ENCODE measurements around the gene DNAJC16. TPM values are rescaled to one million over a fixed set of nuclear protein-coding genes. Genes with fewer than 3 reads are reported as not detected.

The DNAJC16 gene
- total RNA-seq, 1 experiment from 2014 or later, result 11.5 TPM

DNA sequence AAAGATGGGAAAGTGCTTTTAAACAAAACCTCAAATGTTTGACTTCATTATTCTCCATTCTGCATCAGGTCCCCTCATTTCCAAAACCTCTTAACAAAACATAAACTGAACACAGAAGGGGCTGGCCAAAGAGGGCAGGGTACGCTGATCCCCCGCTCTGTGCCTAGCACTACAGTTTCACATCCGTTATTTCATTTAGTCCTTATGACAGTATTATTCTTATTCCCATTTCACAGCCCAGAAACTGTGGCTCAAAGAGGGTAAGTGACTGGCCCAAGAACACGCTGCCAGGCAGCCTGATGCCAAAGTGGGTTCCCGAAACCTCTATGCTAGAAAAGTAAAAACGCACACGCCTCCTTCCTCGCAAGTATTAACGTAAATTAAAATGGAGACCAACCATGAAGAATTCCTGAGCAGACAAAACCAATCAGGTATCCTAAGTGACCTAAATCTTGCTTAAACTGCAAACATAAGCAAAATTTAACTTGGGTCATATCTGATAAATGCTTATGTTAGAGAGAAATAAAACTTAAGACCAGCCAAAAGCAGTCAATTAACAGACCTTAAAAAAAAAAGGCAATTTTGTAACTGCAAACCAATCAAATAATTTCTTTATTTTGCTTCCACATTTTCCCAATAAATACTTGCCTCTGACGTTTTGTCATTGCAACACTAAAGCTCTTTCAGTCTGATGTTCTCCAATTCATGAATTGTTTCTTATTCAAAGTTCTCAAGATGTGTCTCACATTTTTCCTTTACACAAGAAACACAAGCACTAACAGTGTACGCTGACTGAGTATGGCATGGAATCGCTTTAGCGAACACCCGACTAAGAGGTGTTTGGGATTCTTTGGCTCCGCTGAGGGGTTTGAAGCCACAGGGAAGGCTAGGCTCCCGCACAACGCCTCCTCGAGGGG, 3.3 kb upstream of the DNAJC16 start:
- in situ Hi-C loops (cut with HindIII; ENCODE audit: low pct_unique_long_range_greater_than_20kb, low sequenced_read_pairs), result no loop called here
- DNase-seq (ENCODE audit: low read depth, low spot score), result peak; percentile 41

DNA sequence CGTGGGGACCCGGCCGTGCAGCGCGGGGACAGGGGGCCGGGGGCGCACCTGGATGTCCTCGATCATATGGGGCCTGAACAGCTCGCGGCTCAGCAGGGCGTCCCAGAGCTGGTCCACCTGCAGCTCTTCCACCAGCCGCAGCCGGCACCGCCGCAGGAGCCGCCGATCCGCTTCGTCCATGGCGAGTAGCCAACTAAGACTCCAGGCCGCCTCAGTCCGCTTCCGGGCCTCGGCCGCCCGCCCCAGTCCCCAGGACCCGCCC, 2.7 kb upstream of the DNAJC16 start, which contains the start of gene CASP9:
CASP9 (minus strand) TSS at position 195 of the 262 bp plus-strand sequence; CDS start at position 180, 15 bp downstream.
- in situ Hi-C loops (cut with HindIII; ENCODE audit: low pct_unique_long_range_greater_than_20kb, low sequenced_read_pairs), result no loop called here

DNA sequence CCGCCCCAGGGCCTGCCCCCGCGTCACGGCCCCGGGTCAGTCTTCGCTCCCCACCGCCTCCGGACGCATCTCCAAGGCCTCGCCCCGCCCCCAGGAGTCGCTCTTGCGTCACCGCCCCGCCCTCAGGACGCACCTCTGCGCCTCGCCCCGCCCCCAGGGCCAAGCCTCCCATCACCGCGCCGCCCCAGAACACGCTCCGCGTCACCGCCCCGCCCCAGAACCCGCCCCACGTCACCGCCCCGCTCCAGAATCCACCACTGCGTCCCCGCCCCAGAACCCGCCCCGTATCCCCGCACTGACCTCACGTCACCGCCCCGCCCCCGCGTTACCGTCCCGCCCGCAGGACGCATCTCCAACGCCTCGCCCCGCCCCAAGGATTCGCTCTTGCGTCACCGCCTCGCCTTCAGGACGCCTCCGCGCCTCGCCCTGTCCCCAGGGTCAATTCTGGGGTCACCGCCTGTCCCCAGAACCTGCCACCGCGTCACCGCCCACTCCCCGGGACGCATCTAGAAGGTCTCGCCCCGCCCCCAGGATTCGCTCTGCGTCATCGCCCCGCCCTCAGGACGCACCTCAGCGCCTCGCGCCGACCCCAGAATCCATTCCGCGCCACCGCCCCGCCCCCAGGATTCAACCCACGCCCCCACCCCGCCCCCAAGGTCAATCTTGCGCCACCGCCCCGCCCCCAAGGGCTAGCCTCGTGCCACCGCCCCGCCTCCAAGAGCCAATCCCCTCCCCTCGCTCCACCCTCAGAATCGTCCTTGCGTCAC, 2.2 kb upstream of the DNAJC16 start:
- in situ Hi-C loops (cut with HindIII; ENCODE audit: low pct_unique_long_range_greater_than_20kb, low sequenced_read_pairs), result no loop called here
- peak; percentile 93 for DNase-seq (ENCODE audit: low read depth, low spot score)

More for the DNA sequence above, 2.7 kb upstream of the DNAJC16 start, which contains the start of gene CASP9:
- no peak for DNase-seq (ENCODE audit: low read depth, low spot score)

DNA sequence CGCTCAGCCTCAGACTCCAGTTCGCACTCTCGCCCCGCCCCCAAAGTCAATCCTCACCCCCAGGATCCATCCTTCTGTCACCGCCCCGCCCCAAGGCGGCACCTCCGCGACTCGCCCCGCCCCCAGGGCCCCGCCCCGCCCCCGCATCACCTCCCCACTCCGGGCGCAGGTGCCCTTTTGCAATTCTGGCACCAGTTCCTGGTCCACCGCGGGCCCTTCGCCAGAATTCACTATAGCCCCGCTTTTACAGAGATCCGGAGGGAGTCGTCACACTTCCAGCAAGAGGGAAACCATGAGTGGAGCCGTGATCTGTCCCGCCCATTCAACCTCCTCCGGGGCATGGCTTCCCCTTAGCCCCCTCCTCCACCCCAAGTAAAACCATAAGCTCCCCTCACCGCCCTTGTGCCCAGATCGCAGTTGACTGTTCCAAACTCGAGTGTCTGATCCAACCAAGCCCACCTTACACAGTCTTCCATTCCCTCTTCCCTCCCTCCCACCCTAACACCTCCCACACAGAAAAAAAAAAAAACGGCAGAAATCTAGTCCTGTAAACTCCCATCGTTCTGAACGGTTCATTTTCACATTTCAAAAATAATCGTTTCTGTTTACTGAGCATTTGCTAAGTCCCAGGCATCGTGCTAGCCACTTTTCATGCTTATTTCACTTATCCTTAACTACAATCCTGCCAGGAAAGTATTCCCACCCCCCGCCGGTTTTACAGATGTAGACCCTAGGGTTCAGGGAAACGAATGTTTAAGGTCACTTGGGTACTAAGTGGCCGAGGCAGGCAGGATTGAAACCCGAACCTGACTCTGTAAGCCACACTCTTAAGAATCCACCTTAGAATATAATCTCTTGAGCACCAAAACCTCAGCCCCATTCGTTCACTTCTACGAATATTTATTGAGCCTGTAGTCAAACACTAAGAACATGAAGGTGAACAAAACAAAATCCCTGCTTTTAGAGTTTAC, 1.3 kb upstream of the DNAJC16 start:
- in situ Hi-C loops (cut with HindIII; ENCODE audit: low pct_unique_long_range_greater_than_20kb, low sequenced_read_pairs), result no loop called here
- DNase-seq (ENCODE audit: low read depth, low spot score), result peak; percentile 98

DNA sequence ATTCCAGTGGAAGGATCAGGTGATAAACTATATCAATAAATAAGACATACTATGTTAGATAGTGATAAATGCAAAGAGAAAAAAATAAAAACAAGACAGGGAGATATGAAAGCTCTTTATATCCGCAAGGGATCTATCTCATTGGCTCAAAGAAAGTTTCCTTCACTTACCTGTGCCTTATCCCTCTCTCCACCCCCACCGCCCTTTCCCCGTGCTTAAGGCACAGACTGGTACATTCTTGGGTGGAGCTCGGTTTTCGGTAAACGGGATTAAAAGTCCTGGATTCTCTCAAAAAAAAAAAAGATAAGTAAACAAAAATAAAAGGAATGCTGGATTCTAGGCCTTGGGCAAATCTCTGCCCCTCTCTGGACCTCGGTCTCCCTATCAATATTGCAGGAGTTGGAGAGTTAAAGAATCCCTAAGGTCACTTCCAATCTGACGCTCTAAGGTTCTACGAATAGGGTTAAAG, 593 bp upstream of the DNAJC16 start:
- DNase-seq (ENCODE audit: low read depth, low spot score), result no peak

DNA sequence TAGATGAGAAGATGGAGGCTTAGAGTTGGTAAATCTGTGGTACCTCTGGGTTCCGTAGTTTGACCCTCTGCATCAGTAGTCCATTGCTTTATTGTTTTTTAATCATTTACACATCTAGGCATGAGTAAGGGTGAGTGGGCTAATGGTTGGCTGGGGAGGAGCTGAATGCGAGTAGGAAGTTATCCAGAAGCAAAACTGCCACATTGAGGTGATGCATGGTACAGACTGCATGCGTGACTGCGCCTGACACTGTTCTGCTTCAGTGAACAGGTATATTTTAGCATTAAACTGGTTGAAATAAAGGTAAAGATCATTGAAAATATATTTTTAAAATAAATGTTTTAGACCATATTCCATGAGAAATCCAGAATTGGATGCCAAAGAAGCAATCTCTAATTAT, 4.4 kb downstream of the DNAJC16 start:
- in situ Hi-C loops (cut with HindIII; ENCODE audit: low pct_unique_long_range_greater_than_20kb, low sequenced_read_pairs), result no loop called here
- DNase-seq (ENCODE audit: low read depth, low spot score), result no peak

More for the DNA sequence above, 593 bp upstream of the DNAJC16 start:
- in situ Hi-C loops (cut with HindIII; ENCODE audit: low pct_unique_long_range_greater_than_20kb, low sequenced_read_pairs), result no loop called here

DNA sequence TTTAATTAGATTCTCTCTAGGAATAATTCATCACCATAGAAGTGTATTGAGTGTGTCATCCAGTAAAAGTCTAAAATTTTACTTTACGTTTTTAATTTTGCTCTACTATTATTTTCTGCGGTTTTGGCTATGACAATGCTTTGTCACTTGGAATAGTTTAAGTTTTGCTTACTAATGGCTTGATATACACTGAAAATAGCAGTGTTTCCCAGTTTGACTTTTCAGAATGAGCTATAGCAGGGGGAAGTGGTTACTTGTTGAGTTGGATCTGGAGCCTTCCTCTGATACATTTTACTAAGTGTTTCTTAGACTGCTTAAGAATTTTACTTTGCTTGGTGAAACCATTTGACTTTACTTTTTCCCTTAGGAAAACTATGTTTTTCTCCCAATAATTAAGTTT, 5.0 kb downstream of the DNAJC16 start:
- no peak for DNase-seq (ENCODE audit: low read depth, low spot score)
- in situ Hi-C loops (cut with HindIII; ENCODE audit: low pct_unique_long_range_greater_than_20kb, low sequenced_read_pairs), result no loop called here

DNA sequence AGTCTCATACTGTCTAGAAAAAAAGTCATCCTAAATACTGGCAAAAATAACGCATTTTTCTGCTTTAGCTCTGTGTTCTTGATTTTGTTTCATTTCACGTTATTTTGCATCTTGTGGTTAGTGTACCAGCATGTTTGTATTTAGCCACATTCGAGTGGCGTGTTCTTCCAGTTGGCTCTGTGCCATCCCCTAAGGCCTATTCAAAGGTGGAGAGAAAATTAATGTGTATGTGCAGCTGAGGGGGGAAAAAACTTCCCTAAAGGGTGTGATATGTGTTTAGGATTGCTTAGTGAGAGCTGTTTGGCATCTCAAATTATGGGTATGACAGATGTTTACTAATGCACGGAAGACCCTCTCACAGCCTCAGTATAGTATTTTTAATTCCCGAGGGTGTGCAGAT, 12.1 kb downstream of the DNAJC16 start:
- in situ Hi-C loops (cut with HindIII; ENCODE audit: low pct_unique_long_range_greater_than_20kb, low sequenced_read_pairs), result no loop called here
- DNase-seq (ENCODE audit: low read depth, low spot score), result no peak

DNA sequence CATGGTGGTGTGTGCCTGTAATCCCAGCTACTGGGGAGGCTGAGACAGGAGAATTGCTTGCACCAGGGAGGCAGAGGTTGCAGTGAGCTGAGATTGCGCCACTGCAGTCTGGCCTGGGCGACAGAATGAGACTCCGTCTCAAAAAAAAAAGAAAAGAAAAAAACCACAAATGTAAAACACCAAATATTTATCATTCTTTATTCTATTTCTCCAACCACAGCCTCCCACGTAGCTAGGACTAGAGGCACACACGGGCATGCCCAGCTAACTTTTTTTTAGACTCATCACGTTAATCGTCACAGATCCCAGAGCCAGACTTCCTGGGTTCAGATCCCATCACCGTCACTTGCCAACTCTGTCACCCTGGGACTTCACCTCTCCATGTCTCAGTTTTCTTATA, 13.5 kb downstream of the DNAJC16 start:
- DNase-seq (ENCODE audit: low read depth, low spot score), result no peak
- in situ Hi-C loops (cut with HindIII; ENCODE audit: low pct_unique_long_range_greater_than_20kb, low sequenced_read_pairs), result no loop called here

DNA sequence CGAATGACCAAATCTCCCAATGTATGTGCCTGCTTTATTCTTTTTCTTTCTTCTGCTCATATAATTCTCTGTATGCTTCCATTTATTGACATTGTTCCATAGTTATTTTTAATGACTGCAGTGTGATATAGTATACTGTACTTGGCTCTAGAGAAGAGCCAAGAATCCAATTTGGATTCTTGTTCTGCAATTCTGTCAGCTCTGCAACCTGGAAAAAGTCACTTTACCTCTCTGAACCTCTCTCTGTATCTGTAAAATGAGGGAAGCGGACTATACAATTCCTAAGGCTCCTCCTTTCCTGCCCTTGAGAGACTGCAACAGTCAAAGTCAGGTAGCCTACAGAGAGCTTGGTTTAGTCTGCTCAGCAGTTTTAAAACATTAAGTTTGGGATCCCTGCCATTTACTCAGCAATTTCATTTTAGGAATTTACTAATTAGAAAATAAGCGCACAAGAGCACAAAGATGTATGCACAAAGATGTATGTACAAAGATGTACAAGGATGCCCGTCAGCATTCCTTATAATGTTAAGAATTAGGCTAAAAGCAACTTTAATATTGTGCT, 14.7 kb downstream of the DNAJC16 start:
- no peak for DNase-seq (ENCODE audit: low read depth, low spot score)
- in situ Hi-C loops (cut with HindIII; ENCODE audit: low pct_unique_long_range_greater_than_20kb, low sequenced_read_pairs), result no loop called here

DNA sequence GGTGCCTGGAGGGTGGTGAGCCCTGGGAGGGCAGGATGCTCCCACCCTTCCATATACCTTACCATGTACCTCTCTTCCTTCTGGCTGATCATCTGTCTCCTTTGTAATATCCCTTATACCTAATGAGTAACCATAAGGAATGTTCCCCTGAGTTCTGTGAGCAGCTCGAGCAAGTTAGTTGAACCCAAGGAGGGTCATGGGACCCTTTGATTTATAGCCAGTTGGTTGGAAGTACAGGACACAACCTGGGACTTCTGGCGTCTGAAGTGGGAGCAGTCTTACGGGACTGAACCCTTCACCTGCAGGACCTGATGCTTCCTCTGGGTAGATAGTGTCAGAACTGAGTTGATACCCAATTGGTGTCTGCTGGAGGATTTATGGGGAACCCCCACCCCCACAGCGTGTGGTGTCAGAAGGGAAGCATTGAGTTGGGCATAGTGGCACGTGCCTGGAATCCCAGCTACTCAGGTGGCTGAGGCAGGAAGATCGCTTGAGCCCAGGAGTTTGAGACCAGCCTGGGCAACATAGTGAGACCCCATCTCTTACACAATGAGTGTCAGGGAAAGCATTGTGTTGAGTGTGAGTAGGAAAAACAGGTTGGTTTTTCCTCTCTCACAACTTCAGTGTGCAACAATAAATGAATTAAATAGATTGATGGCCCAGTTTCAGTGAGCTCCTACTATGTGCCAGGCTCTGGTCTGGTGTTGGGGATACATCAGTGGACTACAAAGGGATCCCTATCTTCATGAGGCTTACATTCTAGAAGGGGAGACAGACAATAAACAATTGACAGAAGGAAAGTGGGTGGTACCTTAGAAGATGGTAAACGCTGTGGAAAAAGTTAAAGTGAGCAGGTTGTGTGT, 16.0 kb downstream of the DNAJC16 start:
- in situ Hi-C loops (cut with HindIII; ENCODE audit: low pct_unique_long_range_greater_than_20kb, low sequenced_read_pairs), result no loop called here
- DNase-seq (ENCODE audit: low read depth, low spot score), result no peak

DNA sequence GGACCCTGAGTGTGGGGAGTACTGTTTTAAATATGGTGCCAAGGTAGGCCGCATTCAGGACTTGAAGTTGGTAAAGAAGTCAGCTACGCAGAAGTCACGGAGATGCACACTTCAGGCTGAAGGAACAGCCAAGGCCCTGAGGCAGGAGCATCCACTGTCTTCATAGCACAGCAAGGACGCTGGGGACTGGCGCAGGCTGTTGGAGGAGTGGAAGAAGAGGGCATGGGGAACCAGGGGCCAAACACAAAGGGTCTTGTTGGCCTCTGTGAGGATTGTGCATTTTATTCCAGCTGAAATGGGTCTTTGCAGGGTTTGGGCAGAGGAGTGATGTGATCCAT, 16.6 kb downstream of the DNAJC16 start:
- no peak for DNase-seq (ENCODE audit: low read depth, low spot score)
- in situ Hi-C loops (cut with HindIII; ENCODE audit: low pct_unique_long_range_greater_than_20kb, low sequenced_read_pairs), result no loop called here

DNA sequence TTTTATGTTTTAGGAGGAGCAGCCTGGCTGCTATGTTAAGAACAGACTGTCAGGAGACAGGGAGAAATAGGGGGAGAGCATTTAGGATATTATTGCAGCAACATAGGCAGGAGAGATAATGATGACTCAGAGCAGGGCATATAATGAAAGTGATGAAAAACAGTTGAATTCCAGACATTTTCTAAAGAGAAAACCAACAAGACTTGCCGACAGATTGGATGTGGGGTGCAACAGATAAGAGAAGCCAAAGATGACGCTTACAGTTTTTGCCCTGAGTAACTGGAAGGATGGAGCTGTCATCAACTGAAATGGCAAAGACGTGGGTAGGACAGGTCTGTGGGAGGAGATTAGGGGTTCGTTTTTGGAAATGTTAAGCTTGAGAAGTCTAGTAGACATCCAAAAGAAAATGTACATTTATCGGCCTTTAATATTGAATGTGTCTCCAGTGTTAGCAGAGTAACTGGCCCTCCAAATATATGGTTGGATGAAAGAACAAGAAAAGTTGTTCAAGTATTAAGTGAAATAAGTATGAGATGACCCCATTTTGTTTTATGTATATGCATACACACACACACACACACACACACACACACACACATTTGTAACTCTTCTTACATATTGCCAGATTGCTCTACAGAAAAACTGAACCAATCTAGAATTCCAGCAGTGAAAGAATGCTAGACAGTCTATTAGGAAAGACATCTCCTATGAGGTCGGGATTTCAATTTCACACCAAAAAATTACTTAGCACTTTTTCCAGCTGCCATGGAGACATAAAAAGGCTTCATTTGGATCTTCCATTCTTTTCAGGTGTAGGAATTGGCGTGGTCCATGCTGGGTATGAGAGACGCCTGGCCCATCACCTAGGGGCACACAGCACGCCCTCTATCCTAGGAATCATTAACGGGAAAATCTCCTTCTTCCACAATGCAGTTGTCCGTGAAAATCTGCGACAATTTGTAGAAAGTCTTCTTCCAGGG, 17.2 kb downstream of the DNAJC16 start:
- in situ Hi-C loops (cut with HindIII; ENCODE audit: low pct_unique_long_range_greater_than_20kb, low sequenced_read_pairs), result no loop called here
- DNase-seq (ENCODE audit: low read depth, low spot score), result no peak

DNA sequence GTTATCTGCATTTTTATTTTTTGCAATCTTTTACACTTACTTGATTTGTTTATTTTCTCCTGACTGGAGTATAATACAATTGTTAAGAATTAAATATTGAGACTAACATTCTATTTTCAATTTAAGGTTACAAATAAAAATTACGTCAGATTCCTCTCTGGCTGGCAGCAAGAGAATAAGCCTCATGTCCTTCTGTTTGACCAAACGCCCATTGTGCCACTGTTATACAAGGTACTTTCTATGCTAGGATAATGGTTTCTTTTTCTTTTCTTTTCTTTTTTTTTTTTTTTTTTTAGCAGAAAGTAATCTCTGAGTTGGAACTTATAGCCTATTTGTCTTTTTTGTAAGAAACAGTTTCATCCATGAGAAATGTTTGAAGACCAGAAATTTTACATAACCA, 20.0 kb downstream of the DNAJC16 start:
- in situ Hi-C loops (cut with HindIII; ENCODE audit: low pct_unique_long_range_greater_than_20kb, low sequenced_read_pairs), result no loop called here
- DNase-seq (ENCODE audit: low read depth, low spot score), result no peak

DNA sequence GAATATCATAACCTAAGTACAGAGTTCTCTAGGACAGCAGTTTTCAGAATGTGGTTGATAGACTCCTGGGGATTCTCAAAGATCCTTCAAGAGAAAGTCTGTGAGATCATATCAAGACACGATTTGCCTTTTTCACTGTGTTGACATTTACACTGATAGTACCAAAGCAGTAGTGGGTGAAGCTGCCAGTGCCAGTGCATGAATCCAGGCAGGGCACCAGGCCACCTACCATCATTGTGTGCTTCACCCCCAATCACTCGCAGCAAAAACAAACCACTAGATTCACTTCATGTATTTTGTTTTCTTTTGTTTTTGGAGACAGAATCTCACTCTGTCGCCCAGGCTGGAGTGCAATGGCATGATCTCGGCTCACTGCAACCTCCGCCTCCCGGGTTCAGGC, 23.9 kb downstream of the DNAJC16 start:
- DNase-seq (ENCODE audit: low read depth, low spot score), result no peak
- in situ Hi-C loops (cut with HindIII; ENCODE audit: low pct_unique_long_range_greater_than_20kb, low sequenced_read_pairs), result no loop called here

DNA sequence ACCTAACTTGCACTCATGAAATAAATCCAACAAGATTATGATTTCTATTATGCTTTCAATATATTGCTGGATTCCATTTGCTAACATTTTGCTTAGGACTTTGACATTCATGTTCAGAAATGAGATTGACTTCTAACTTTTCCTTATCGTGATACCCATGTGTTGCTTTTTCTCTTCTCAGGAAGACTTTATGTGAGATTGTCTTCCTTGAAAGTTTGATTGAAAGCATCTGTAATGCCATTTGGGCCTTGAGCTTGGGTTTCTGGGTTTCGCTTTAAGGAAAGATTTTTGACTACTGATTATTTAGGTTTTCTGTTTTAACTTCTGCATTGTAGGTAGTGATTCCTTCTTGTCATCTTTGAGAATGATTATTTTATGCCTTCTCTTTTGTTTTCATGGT, 30.4 kb downstream of the DNAJC16 start:
- no peak for DNase-seq (ENCODE audit: low read depth, low spot score)
- in situ Hi-C loops (cut with HindIII; ENCODE audit: low pct_unique_long_range_greater_than_20kb, low sequenced_read_pairs), result no loop called here

Data from SK-MEL-5 (cell line).